Activated gamma-delta T cell treated with anti-CD3 and anti-CD28 coated beads, Interleukin-2, amount 50 U/mL, for 16 hours (primary cell): ENCODE measurements around the gene HTR1E.
"Not testable (repeated sequence)": the region's sequence is repeated elsewhere in the genome, so short reads cannot be mapped to it uniquely, and the experiment has no call there.

ENCODE experiments used
- DNase-seq: peaks from one replicate; pipeline ENCODE4 v3.0.0-alpha.2; 2020; ENCODE audit warnings: low read depth

Gene HTR1E, protein sequence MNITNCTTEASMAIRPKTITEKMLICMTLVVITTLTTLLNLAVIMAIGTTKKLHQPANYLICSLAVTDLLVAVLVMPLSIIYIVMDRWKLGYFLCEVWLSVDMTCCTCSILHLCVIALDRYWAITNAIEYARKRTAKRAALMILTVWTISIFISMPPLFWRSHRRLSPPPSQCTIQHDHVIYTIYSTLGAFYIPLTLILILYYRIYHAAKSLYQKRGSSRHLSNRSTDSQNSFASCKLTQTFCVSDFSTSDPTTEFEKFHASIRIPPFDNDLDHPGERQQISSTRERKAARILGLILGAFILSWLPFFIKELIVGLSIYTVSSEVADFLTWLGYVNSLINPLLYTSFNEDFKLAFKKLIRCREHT

GRCh38 chr6:86937219-86938079 is at the start of gene HTR1E:
Gene HTR1E, plus strand, starts transcription at chr6:86937528. Its CDS starts 77,807 bp downstream, at chr6:87015335.
- no peak for DNase-seq

GRCh38 chr6:86888301-86888700 is 49.0 kb upstream of the HTR1E start:
- no peak for DNase-seq

GRCh38 chr6:86897265-86897664 is 40.1 kb upstream of the HTR1E start:
- not testable (repeated sequence) for DNase-seq

- no peak for DNase-seq
Observed at GRCh38 chr6:86913795-86914194, 23.5 kb upstream of the HTR1E start.

GRCh38 chr6:86916393-86916792 is 20.9 kb upstream of the HTR1E start:
- DNase-seq, result no peak

GRCh38 chr6:86927138-86927537 is 10.2 kb upstream of the HTR1E start:
- DNase-seq, result not testable (repeated sequence)

- not testable (repeated sequence) for DNase-seq
Observed at GRCh38 chr6:86927859-86928258, 9.5 kb upstream of the HTR1E start.

- DNase-seq, result no peak
Observed at GRCh38 chr6:86934365-86934764, 3.0 kb upstream of the HTR1E start.

DNA sequence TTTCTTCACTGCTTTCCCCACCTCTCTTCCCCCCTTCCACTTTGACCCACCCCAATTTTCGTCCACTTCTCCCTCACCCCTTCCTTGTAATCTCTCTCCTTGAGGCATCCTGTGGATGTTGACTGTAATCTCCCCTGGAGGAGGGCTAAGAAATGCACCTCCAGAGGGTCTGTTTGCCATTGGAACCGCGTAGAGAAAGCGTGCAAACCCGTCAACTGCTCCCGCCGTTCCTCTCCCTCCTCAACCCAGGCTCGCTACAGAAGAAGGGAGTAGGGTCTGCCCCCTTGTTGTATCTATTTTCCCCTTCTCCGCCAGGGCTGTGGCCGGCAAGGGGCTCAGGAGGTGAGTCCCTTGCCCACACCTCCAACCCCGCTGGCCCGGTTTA is 502 bp upstream of the HTR1E start:
- DNase-seq, result no peak

GRCh38 chr6:86938814-86939213 is 1.5 kb downstream of the HTR1E start:
- DNase-seq, result no peak

DNA sequence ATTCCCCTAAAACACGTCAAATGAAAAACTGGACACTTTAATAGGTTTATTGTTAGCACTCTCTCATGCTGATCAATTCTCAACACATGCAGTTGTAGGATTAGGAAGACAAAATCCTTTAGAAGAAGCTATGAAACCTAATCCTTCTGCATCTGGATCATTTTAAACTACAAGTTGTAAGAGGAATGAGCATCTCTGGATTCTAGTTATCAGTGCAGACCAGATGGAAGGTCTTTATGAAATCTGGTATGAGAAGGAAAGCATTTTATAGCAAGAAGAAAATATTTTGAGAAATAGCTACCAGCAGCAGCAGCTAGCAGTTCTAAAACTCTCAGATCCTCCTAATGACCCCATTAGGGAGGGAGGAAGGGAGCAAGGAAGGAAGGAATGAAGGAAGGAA is 4.1 kb downstream of the HTR1E start:
- no peak for DNase-seq

DNA sequence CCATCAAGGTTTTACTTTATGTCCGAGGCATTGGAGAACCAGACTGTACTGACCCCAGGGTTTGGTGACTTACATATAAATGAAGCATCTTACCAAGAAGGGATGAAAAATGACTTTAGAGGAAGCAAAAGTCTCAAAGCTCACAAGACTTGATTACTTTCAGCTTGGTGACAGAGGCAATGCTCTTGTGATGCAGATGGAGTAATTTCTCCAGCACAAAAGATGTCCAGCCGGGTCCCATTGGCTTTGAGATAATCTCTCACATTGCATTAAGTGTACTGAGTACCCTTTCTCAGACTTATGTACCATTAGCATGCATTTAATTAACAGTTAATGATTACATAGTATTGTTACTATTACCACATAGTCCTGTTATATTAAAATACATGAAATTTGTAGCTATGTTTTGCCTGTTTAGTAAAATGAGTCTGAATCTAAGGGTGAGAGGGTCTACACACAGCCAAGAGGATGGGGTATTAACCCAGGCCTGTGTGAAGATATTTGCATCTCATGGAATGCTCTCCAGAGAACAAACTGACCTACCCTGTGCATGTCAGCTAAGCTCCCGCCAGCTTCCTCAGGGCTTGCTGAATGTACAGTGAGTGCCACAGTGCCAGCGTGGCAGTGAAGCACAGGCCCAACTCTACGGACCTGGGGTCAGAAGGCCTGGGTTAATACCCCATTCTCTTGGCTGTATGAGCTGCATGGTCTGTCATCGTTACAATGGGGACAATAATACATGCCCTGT is 5.6 kb downstream of the HTR1E start:
- no peak for DNase-seq

DNA sequence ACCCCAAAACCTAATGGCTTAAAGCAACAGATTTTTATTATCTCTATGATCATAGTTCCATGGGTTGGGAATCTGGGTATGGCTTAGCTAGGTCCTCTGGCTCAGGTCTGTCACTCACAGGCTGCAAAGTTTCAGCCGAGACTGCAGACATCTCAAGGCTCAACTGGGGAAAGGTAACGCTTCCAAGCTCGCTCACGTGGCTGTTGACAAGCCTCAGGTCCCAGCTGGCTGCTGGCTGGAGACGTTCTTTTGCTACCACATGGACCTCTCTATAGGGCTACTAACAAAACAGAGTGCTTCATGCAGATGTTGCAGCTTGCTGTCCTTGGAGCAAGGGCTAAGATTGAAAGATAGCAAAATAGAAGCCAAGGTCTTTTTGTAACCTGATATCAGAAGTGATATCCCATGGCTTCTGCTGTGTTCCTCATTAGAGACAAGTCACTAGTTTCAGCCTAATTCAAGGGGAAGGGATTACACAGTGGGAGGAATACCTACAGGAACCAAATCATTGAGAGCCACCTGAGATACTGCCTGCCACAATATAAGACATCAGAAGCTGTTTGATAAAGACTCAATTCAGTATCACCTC is 6.6 kb downstream of the HTR1E start:
- DNase-seq, result no peak

DNA sequence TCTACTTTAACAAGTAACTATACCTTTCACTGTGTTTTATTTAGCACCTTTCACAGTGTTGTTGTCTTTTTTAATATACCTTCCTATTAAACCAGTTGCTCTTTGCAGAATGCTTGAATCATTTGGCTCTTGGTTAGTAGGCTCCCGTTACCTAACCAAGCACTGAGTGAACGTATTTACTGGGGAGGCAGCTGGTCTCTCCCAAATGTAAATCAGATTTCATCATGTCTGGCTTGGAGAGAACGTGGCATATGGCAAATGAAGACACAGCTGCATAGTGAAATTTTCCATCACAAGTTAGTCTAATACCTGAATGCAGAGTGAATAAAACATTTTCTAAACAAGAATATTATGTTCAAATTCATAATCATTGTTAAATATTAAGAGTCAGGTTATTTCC is 12.4 kb downstream of the HTR1E start:
- no peak for DNase-seq

- no peak for DNase-seq
Observed at GRCh38 chr6:86952991-86953390, 15.7 kb downstream of the HTR1E start.

DNA sequence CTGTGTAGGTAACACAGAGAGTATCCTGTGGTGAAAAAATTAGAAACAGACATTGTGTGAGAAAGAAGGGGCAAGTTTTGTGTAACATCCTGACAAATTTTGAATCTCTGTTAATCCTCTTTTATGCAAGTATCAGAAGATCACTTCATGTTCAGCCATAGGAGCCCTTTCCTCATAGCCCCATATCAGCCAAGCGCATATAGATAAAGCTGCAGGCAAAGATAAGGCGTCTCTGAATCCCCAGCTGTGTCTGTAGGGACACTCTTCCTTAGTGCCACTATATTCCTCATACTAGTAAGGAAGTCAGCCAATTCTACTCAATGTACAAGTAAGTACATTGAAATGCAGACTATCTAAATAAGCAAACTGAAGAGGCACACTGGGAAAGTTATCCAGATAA is 22.3 kb downstream of the HTR1E start:
- no peak for DNase-seq

GRCh38 chr6:86961455-86962200 is 24.3 kb downstream of the HTR1E start:
- DNase-seq, result no peak

GRCh38 chr6:86963352-86963751 is 26.0 kb downstream of the HTR1E start:
- DNase-seq, result no peak

DNA sequence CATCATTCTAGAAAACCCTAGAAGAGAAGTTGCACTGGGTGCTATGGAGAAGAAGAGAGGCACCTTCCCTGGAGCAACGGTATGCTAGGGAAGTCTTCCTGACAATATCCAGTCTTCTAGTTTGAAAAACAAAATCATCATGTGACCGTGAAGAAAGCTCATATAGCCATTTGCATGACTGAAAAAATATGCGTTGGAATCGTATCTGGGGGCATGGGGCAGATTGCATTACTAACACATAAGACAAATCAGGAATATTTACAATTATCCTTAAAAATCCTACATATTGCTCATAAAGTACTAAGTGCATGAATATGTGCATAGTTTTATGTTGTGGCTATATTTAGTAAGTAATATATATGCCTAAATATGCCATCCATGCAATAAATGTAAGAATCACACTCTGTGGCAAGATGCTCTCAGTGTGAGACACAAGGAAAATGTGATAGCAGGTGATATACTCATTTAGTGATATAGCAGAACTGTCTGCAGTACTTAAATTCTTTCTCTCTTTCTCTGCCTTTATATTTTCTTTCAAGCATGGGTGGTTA is 26.8 kb downstream of the HTR1E start:
- DNase-seq, result no peak

DNA sequence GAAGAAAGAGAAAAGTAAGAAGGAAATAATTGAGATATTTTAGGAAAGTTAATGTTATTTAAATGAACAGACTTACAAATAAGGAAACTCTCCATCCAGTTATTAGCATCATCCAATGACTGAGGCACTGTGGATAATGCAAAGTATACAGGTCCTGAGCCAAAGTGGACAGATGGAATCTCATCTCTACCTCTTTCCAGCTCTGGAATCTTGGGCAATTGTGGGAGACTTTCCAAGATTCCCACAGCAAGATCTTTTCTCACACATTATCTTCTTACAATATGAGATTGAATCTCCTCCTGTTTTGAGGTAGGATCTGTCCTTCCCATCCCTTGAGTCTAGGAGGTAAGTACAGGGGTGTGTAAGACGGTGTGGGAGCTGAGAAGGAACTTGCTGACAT is 28.9 kb downstream of the HTR1E start:
- DNase-seq, result no peak

- no peak for DNase-seq
Observed at GRCh38 chr6:86969573-86969972, 32.2 kb downstream of the HTR1E start.
